ENCODE results near the gene SSBP3.

Gene SSBP3

DNA sequence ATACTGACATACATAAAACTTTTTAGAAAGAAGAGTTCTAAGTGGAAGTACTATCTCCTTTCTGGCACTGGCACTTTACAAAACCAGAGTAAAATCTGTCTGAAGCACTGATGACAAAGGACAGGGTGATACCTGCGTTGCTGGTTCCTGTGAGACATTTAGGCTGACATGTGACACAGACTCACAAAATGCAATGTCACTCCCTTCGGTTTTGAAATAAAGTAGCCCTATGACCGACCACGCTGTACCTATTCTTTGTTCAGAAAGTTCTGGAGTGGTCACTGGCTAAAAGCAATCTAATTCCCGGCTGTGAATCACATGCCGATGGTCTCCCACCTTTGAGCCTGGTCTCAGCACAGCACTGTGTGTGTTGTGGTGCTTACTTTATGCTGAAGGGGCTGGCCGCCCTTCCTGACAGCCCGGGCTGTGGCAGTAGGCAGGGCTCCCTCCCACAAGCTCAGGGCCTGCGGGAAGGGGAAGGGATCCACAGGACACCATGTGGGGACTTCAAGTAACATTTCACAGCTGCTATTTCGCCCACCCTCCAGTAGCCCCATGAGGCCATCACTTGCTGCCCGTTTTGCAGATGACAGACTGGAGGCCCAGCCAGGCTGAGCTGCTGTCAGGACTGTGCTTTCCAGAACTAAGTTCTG lies 158.2 kb downstream of the SSBP3 start:
- H3K27me3 ChIP-seq (ENCODE audit: low read depth, low read length), result no peaks in the 10 kb centered on the region
- H3K36me3 ChIP-seq (replicated peaks; ENCODE audit: low read depth, low read length), result no peaks in the 10 kb centered on the region
- no peaks in the 10 kb centered on the region for H3K79me2 ChIP-seq (ENCODE audit: low read length)
- TF ChIP-seq EZH2phosphoT487 (IDR thresholded peaks at IDR 0.05; ENCODE audit: low read depth), result no peak
- TF ChIP-seq, protein P1, sequence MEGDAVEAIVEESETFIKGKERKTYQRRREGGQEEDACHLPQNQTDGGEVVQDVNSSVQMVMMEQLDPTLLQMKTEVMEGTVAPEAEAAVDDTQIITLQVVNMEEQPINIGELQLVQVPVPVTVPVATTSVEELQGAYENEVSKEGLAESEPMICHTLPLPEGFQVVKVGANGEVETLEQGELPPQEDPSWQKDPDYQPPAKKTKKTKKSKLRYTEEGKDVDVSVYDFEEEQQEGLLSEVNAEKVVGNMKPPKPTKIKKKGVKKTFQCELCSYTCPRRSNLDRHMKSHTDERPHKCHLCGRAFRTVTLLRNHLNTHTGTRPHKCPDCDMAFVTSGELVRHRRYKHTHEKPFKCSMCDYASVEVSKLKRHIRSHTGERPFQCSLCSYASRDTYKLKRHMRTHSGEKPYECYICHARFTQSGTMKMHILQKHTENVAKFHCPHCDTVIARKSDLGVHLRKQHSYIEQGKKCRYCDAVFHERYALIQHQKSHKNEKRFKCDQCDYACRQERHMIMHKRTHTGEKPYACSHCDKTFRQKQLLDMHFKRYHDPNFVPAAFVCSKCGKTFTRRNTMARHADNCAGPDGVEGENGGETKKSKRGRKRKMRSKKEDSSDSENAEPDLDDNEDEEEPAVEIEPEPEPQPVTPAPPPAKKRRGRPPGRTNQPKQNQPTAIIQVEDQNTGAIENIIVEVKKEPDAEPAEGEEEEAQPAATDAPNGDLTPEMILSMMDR (IDR thresholded peaks at IDR 0.05; ENCODE audit: low read depth, low read length), result no peak
- H3K4me2 ChIP-seq (ENCODE audit: low read length), result no peak overlapping the region
- H3K27ac ChIP-seq (ENCODE audit: low read length), result no peak overlapping the region
- H3K9ac ChIP-seq (ENCODE audit: low read length), result no peak overlapping the region
- H3K9me3 ChIP-seq (ENCODE audit: insufficient read depth, low read length), result no peaks in the 10 kb centered on the region
- no peak overlapping the region for H3K4me3 ChIP-seq (ENCODE audit: low read length)
- H4K20me1 ChIP-seq (ENCODE audit: insufficient read depth, low read length), result no peaks in the 10 kb centered on the region
- H2AFZ ChIP-seq (ENCODE audit: low read depth, low read length), result no peak overlapping the region
- no peaks in the 10 kb centered on the region for H3K4me1 ChIP-seq (ENCODE audit: low read length)

DNA sequence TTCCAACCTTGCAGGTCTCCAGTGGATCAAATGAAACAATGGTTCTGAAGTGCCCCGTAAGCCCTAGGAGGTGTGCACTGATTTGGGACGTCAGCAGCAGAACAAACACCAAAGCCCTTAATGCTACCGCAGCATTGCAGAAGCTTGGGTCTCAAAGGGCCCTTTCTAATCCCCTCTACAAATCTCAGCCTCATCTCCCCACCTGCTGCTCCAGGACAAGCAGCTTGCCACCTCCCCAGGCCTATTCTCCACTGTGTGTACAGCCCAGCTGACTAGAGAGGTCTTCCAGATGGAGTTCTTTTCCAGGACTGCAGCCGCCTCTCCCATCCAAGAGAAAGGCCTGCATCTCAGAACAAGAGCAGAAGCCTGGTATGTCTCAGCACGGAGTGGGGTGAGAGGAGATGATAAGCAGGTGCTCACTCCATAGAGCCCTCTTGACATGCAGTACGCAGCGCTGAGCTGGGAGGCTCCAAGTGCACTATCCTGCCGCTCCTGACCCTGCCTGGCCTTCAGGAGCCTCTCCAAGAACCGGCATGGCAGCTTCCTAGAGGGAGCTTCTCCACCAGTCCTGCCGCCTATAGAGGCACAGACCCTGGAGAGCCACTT lies 160.0 kb downstream of the SSBP3 start:
- Histone ChIP-seq H3K4me3 (ENCODE audit: low read length) (no peak overlapping the region), H3K9me3 (ENCODE audit: insufficient read depth, low read length) (no peaks in the 10 kb centered on the region), H3K36me3 (replicated peaks; ENCODE audit: low read depth, low read length) (no peaks in the 10 kb centered on the region)

DNA sequence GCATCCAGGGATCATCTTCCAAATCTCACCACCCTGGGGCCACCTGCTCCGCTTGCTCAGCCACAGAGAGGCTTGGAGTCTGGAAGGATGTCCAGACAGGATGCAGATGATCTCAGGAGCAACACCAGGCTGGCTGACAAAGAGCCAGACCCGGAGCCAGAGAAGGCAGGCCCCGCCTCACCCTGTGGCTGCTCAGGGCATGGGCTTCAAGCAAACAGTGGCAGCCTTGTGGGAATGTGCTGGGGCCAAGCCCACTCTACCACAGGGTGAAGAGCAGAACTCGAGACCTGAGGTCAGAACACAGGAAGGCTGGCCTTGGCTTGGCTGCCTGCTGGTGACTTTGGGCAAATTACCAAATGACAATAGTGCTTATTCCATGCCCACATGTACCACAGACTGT lies 160.7 kb downstream of the SSBP3 start:
- H3K27ac ChIP-seq (ENCODE audit: low read length), result no peak overlapping the region
- H3K4me2 ChIP-seq (ENCODE audit: low read length), result no peak overlapping the region
- H3K4me3 ChIP-seq (ENCODE audit: low read length), result no peak overlapping the region
- no peaks in the 10 kb centered on the region for H3K27me3 ChIP-seq (ENCODE audit: low read depth, low read length)
- no peaks in the 10 kb centered on the region for H4K20me1 ChIP-seq (ENCODE audit: insufficient read depth, low read length)
- H3K79me2 ChIP-seq (ENCODE audit: low read length), result no peaks in the 10 kb centered on the region
- no peaks in the 10 kb centered on the region for H3K36me3 ChIP-seq (replicated peaks; ENCODE audit: low read depth, low read length)
- H3K9me3 ChIP-seq (ENCODE audit: insufficient read depth, low read length), result no peaks in the 10 kb centered on the region
- H2AFZ ChIP-seq (ENCODE audit: low read depth, low read length), result no peak overlapping the region
- TF ChIP-seq, protein P1 (IDR thresholded peaks at IDR 0.05; ENCODE audit: low read depth, low read length), result no peak
- no peak for TF ChIP-seq EZH2phosphoT487 (IDR thresholded peaks at IDR 0.05; ENCODE audit: low read depth)
- no peaks in the 10 kb centered on the region for H3K4me1 ChIP-seq (ENCODE audit: low read length)
- no peak overlapping the region for H3K9ac ChIP-seq (ENCODE audit: low read length)

More for the DNA sequence above, 160.0 kb downstream of the SSBP3 start:
- Histone ChIP-seq H4K20me1 (ENCODE audit: insufficient read depth, low read length) (no peaks in the 10 kb centered on the region), H3K9ac (ENCODE audit: low read length) (no peak overlapping the region), H3K4me1 (ENCODE audit: low read length) (no peaks in the 10 kb centered on the region), H3K27ac (ENCODE audit: low read length) (no peak overlapping the region), H3K4me2 (ENCODE audit: low read length) (no peak overlapping the region), H3K27me3 (ENCODE audit: low read depth, low read length) (no peaks in the 10 kb centered on the region), H3K79me2 (ENCODE audit: low read length) (no peaks in the 10 kb centered on the region), H2AFZ (ENCODE audit: low read depth, low read length) (no peak overlapping the region)
- TF ChIP-seq EZH2phosphoT487 (IDR thresholded peaks at IDR 0.05; ENCODE audit: low read depth), result no peak
- TF ChIP-seq, protein P1 (IDR thresholded peaks at IDR 0.05; ENCODE audit: low read depth, low read length), result no peak

- no peak overlapping the region for H3K9ac ChIP-seq (ENCODE audit: low read length)
- no peaks in the 10 kb centered on the region for H3K4me1 ChIP-seq (ENCODE audit: low read length)
- H3K27ac ChIP-seq (ENCODE audit: low read length), result no peak overlapping the region
- no peaks in the 10 kb centered on the region for H3K36me3 ChIP-seq (replicated peaks; ENCODE audit: low read depth, low read length)
- H3K27me3 ChIP-seq (ENCODE audit: low read depth, low read length), result no peaks in the 10 kb centered on the region
- H3K79me2 ChIP-seq (ENCODE audit: low read length), result no peaks in the 10 kb centered on the region
- H3K9me3 ChIP-seq (ENCODE audit: insufficient read depth, low read length), result no peaks in the 10 kb centered on the region
- no peak overlapping the region for H2AFZ ChIP-seq (ENCODE audit: low read depth, low read length)
- H4K20me1 ChIP-seq (ENCODE audit: insufficient read depth, low read length), result no peaks in the 10 kb centered on the region
- no peak overlapping the region for H3K4me3 ChIP-seq (ENCODE audit: low read length)
- no peak overlapping the region for H3K4me2 ChIP-seq (ENCODE audit: low read length)
- TF ChIP-seq, protein P1 (IDR thresholded peaks at IDR 0.05; ENCODE audit: low read depth, low read length), result no peak
- no peak for TF ChIP-seq EZH2phosphoT487 (IDR thresholded peaks at IDR 0.05; ENCODE audit: low read depth)
These were observed 161.5 kb downstream of the SSBP3 start for GRCh38 chr1:54244655-54245054.
